K562 (cell line): ENCODE measurements around the gene CPSF7.

Source experiments
- COPS2 ChIP-seq: fragments of 450-650 bp; conservative IDR thresholded peaks from 2 replicates; pipeline ENCODE4 v1.6.1; 2016; ENCODE audit warnings: mild to moderate bottlenecking, moderate library complexity
- NR2F6 ChIP-seq: fragments of 450-650 bp; formaldehyde crosslinking; IDR thresholded peaks from 2 replicates; pipeline ENCODE4 v1.4.0; 2020; ENCODE audit warnings: mild to moderate bottlenecking
- TARDBP ChIP-seq: fragments of 450-650 bp; IDR thresholded peaks from 2 replicates; pipeline ENCODE4 v1.6.1; 2016

DNA sequence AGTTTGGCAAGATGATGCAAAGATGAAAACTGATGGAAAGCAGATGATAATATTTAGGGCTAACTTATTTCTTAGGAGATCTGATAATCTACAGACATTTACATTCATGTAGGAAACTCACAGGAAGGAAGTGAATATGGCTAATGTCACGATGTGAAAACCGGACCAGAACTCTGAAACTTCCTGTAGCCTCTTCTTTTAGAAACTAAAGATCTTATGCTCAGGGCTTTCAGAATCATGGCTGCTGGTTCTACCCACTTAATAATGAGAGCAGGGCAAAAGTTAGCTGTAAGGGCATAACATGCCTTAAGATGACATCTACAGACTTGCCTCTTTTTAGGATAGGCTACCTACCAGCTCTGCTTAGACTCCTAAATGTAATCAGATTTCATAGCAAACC is 15.2 kb downstream of the CPSF7 start:
- TF ChIP-seq NR2F6 = no peak
- no peak for TF ChIP-seq COPS2
- TF ChIP-seq TARDBP = no peak
